ENCODE measurements around the gene TSHZ2.
"Not testable (repeated sequence)": the region's sequence is repeated elsewhere in the genome, so short reads cannot be mapped to it uniquely, and the experiment has no call there.

Gene TSHZ2

DNA sequence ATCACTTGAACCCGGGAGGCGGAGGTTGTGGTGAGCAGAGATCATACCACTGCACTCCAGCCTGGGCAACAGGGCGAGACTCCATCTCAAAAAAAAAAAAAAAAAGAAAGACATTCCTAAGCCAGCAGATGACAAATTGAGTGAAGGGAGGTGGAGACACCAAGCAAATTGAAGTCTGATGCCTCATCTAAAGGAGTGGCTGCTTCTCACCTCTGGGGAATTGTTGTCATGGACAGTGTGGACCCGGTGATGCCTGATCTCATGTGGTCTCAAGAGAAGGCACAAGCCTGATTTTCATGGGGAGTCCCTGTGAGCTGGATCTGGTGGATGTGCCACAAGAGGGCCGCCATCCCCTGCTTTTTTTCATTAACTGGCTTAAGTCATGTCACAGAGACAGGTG is 349.4 kb downstream of the TSHZ2 start:
- DNase-seq (ENCODE audit: low read depth, low spot score) = no peak
- in situ Hi-C loops (cut with HindIII; ENCODE audit: low sequenced_read_pairs) = no loop called here
- no peak overlapping the region for H3K4me3 ChIP-seq (ENCODE audit: low read depth, low read length)
- TF ChIP-seq CTCF (IDR thresholded peaks at IDR 0.05; ENCODE audit: low read depth, low read length) = no peak

DNA sequence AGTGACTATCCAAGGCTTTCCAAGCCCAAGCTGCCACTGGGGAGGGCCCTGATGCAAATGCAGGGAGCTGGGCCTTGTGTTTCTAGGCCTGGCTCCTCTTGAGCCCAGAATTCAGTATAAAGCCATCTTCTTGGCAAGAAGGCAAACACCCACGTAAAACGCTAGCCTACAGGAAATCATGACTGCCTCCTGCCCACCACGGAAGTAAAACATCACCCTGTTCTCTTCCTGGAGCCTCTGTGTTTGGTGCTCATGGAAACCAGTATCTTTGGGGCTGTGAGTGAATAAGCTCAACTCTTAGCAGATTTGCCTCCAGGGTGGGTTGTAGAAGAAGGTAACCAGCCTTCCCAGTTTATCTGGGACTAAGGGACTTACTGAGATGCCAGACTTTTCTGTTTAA is 350.5 kb downstream of the TSHZ2 start:
- no peak for TF ChIP-seq CTCF (IDR thresholded peaks at IDR 0.05; ENCODE audit: low read depth, low read length)
- H3K4me3 ChIP-seq (ENCODE audit: low read depth, low read length) = no peak overlapping the region
- no peak for DNase-seq (ENCODE audit: low read depth, low spot score)
- in situ Hi-C loops (cut with HindIII; ENCODE audit: low sequenced_read_pairs) = no loop called here

DNA sequence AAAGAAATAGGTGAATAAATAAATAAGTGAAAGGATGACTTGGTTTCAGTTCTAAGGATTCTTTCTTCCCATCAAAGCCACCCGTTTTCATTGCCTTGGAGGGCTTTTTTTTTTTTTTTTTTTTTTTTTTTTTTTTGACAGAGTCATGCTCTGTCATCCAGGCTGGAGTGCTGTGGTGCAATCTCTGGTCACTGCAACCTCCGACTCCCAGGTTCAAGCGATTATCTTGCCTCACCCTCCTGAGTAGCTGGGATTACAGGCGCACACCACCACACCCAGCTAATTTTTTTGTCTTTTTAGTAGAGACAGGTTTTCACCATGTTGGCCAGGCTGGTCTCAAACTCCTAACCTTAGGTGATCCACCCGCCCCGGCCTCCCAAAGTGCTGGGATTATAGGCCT is 351.3 kb downstream of the TSHZ2 start:
- in situ Hi-C loops (cut with HindIII; ENCODE audit: low sequenced_read_pairs); DNase-seq (ENCODE audit: low read depth, low spot score); H3K4me3 ChIP-seq (ENCODE audit: low read depth, low read length): not testable (repeated sequence)

GRCh38 chr20:53324816-53325215 is 352.7 kb downstream of the TSHZ2 start:
- in situ Hi-C loops (cut with HindIII; ENCODE audit: low sequenced_read_pairs) = no loop called here
- TF ChIP-seq CTCF (IDR thresholded peaks at IDR 0.05; ENCODE audit: low read depth, low read length) = no peak
- DNase-seq (ENCODE audit: low read depth, low spot score) = no peak

DNA sequence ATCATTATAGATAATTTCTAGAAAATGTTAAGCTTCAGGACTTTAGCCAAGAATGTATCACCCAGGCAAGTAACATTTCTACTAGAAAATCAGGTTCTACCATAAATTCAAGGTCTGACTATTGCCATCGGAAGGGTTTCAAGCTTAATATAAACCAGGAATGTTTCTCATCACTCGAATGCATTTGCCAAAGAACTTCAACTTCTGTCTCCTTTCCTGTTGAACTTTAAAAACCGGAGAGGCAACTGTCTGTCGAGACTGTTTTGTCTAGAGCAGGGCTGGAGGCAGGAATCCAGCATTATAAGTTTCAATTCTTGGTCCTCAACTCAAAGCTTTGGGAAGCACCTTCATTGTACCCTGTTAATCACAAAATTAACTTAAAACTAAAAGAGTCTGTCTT is 356.8 kb downstream of the TSHZ2 start:
- no peak overlapping the region for H3K4me3 ChIP-seq (ENCODE audit: low read depth, low read length)
- in situ Hi-C loops (cut with HindIII; ENCODE audit: low sequenced_read_pairs) = no loop called here
- TF ChIP-seq CTCF (IDR thresholded peaks at IDR 0.05; ENCODE audit: low read depth, low read length) = no peak

More at GRCh38 chr20:53324816-53325215, 352.7 kb downstream of the TSHZ2 start:
- H3K4me3 ChIP-seq (ENCODE audit: low read depth, low read length) = no peak overlapping the region

DNA sequence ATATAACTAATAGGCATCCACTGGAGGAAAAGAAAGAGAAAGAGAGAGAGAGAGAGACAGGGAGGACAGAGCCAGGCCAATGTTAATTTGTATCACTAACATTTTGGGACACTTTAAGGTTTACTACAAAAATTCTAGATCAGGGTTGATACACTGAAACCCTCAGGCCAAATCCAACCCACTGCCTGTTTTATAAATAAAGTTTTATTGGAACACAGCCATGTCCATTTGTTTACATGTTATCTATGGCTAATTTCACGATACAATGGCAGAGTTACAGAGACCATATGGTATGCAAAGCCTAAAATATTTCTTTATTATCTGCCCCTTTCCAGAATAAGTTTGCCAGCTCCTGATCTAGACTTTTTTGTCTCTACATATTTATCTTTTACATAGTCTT is 357.6 kb downstream of the TSHZ2 start:
- H3K4me3 ChIP-seq (ENCODE audit: low read depth, low read length) = no peak overlapping the region
- TF ChIP-seq CTCF (IDR thresholded peaks at IDR 0.05; ENCODE audit: low read depth, low read length) = no peak
- in situ Hi-C loops (cut with HindIII; ENCODE audit: low sequenced_read_pairs) = no loop called here
- DNase-seq (ENCODE audit: low read depth, low spot score) = no peak

More for the DNA sequence above, 356.8 kb downstream of the TSHZ2 start:
- DNase-seq (ENCODE audit: low read depth, low spot score) = no peak

GRCh38 chr20:53330601-53331140 is 358.5 kb downstream of the TSHZ2 start:
- no peak overlapping the region for H3K4me3 ChIP-seq (ENCODE audit: low read depth, low read length)
- no peak for TF ChIP-seq CTCF (IDR thresholded peaks at IDR 0.05; ENCODE audit: low read depth, low read length)
- in situ Hi-C loops (cut with HindIII; ENCODE audit: low sequenced_read_pairs) = no loop called here
- no peak for DNase-seq (ENCODE audit: low read depth, low spot score)
